GM21367 (cell line): ENCODE results near the gene EDA.
"Not testable (repeated sequence)": the region's sequence is repeated elsewhere in the genome, so short reads cannot be mapped to it uniquely, and the experiment has no call there.

Source experiments
- ATAC-seq: cut with Tn5 transposase; IDR thresholded peaks from one replicate; pipeline ENCODE4 v1.9.1; 2021; ENCODE audit not compliant: unreplicated experiment

The EDA gene

DNA sequence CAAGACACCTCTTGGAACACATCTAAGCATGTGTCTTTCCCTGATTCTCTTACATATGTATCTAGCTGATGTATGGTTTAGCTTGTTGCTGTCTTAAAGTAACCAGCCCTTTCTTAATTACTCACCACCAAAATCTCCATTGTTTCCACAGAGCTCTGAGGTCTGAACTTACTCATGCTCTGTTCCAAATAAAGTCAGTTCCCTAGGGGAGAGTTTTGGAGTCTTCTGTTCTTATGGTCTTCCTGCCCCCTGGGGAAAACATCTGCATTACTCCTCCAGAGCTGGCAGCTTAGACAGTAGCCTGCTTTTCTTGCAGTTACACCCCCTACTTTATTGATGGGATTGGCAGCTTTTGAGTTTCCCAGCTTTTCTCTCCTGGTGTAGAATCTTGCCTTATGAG, 125.8 kb downstream of the EDA start:
- no peak for ATAC-seq

DNA sequence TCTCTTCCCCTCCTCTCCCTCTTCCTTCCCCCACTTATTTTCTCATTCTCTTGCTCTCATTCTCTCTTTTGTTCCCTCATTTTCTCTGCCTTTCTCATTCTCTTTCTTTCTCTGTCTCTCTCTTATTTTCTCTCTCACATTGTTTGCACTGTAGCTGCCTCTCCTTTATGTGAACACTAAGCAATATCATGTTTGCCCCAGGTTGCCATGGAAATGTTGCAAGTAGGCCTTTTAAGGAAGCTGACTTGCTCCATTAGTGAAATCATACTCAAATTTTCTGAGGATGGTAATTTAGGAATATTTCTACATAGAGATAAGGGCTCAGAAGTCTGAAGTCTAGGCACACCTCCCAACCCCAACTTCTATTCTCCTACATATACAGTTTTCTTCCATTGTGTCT, 130.1 kb downstream of the EDA start:
- ATAC-seq = no peak

DNA sequence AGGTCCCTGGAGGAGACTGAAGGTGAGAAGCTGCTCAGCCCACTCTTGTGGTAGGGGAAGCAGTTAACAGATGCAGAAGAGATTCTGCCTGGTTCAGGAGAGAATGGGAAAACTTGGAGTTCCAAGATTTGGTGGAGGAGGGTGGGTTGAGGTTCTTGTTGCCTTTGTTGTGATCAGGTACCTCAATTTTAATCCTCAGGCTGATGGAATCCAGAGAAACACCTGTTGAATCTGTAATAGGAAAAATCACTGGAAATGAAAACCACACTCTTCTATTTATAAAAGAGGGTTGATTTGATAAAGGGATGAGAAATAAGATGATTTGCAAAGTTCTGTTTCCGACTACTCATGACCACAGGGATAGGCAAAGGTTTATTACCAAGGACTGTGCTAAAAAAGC, 132.1 kb downstream of the EDA start:
- no peak for ATAC-seq

DNA sequence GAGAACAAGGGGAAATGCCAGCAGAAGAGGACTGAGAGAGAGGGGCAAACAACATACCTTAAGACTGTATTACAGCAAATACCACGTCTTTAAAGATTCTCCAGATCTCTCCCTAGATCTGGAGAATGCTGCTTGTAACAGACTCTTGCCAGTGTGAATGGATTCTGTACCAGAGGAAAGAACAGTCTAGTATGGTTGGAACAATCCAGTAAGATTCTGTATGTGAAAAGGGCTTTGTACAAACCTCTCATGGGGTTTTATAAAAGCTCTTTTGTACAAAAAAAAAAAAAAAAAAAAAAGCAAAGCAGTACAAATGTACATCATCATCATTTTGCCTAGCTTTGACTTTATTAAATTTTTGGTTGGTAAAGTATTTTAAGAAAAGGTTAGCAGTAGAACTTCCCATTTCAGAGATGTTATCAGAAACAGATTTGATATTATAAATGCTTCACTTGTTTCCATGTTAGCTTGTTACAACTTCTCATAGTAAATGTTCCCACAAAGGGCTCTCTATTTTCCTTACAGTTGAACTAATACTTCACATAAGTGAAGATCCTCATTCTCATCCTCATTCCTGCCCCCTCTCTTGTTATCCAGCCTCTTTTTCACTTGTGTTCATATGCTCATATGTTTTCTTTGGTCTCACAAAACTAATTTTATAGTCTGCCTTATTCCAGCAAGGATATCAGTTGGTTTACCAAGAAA, 144.2 kb downstream of the EDA start:
- ATAC-seq = no peak

DNA sequence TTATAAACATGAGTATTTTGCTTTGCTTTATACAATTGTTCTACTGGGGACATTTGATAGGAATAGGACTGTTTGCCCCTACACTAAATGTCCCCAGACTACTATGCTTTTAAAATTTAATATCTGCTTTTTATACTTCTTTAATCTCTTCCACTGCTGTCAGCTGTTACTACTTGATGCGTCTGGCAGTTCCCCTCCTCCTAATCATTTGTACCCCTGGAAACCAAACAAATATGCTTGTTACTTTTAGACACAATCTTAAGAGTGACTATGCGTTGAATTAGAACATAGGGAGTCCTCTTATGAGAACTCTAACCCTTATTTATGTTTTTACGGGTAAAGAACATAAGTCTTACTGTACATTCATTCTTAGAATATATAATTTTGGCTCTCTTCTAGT, 145.7 kb downstream of the EDA start:
- ATAC-seq = no peak

DNA sequence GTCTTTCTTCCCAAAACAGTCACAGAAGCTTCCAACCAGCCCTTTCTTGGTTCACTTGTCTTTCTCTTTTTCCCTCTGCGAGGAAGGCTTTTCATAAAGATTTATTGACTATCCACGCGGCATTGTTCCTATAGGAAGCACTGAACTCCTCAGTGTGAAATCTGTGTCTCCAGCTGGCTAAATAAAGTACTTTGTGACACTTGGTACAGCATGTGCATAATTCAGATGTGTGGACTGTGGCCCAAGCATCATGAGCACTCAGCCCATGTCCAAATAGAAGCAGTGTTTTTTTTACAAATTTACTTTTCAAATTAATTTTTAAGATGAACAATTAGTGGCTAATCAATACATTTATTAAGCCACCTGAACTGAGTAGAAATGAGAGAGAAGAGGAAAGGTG, 146.4 kb downstream of the EDA start:
- ATAC-seq = no peak

DNA sequence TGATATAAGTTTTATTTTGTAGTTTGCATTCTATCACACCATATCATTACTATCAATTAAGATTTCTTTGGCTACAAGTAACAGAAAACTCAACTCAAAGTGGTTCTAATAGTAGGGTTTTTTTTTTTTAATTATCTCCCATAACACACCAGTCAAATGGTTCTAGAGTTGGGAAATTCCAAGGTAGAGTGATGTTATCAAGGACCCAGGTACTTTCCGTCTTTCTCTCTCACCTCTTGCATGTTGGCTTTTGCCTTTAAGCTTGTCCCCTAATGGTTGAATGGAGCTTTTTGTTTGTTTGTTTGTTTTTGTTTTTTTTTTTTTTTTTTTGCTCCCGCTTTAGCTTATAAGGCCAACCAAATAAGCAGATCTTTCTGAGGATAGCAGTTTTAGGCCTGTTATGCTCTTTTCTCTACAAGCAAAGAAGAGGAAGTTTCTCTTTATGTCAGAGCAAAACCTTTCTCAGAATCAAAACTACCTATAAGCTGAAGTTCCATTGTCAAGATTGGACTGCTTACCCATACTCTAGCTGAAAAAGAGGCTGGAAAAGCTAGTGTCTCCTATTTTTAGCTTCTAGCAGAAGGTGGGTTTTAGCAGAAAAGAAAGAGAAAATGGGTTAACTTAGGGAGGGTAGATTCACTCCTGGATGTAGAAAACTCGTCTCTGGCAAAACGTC, 177.5 kb downstream of the EDA start:
- ATAC-seq = no peak

DNA sequence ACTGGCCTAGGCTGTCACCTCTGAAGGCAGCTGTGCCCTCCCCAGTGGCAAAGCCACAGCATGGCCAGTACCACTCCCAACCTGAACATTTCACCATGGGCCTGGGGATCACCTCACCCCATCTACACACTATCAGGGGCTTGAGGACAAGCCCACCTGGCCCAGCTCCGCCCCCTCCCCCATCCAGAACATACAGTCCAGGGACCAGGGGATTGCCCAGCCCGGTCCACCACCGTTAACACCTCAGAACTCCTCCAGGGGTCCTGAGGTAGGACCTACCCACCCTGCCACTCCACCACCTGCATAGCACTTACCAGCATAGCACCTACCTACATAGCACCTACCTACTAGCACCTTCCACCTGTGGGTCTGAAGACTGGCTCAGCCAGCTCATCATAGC, 179.8 kb downstream of the EDA start:
- ATAC-seq = no peak

DNA sequence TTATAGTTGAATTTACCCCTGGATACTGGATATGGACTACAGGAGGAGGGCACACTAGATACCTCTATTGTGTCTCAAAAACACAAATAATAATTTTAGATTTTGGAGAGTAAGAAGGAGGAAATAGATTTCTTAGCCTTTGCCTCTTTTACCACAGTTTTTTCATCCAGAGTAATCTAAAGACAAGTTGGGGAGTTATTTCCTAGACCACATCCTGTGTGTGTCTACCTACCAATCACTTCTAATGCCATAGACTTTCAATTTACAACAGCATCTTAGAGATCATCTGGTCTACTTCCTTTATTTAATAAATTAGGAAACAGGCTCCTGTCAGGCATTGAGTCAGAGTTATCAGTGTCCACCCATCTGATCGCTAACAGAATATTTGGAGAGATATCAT, 191.5 kb downstream of the EDA start:
- ATAC-seq = no peak

DNA sequence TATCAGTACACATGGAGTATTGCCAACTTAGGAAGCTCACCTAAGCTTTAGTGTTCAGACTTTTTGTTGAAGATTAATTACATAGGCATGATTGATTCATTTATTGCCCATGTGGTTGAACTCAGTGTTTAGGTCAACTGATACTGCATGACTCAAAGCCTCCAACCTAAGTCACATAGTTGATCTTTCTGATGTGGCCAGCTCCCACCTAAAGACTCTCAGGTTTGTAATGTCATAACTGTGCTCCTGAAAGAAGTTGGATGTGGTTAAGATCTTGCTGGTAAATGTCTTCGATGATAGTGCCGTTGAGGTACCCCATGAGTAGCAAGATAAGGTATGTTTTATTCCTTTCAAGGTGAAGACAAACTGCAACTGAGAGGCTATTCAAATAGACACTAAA, 192.5 kb downstream of the EDA start:
- no peak for ATAC-seq

DNA sequence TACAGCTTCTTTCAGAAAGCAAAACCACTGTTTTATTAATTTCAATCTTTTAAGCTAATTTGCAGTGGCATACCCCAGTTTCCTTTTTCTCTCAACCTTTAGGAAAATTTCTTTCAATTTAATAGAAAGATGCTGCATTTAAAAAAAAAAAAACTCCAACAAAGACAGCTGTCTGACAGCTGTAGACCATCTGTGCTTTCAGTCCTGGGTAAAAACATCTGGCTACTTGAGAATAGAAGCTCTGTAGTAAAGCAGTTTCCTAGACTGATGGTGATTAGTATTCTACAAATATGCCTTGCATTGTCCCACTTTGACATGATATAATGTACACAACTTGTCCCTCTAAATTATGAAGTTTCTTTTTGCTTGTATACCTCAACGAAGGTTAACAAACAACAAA, 197.8 kb downstream of the EDA start:
- no peak for ATAC-seq

DNA sequence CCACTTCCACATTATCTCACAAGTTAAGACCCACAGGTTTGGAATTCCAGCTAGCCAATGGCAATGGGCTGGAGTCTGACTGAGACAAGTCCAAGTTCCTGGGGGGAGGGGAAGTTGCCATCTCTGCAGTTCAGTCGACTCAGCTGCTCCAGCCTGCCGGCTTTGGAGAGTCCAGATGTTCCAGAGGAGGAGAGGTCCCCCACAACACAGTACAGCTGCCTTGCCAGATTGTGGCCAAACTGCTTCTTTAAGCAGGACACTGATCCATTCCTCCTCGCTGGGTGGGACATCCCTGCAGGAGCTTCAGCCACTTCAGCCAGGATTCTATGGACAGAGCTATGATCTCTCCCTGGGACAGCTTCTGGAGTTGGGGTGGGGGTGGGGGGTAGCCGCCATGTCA, 199.2 kb downstream of the EDA start:
- no peak for ATAC-seq

DNA sequence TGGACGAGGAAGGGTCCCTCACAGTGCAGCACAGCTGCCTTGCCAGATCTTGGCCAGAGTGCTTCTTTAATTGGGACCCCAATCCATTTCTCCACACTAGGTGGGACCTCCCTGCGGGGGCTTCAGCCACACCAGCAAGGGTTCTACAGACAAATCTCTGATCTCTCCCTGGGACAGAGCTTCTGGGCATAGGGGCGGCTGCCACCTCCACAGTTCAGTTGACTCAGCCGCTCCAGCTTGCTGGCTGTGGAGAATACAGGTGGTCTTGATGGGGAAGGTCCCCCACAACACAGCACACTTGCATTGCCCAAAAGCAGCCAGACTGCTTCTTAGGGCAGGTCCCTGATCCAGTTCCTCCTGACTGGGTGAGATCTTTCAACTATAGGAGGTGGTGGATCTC, 199.6 kb downstream of the EDA start:
- no peak for ATAC-seq

DNA sequence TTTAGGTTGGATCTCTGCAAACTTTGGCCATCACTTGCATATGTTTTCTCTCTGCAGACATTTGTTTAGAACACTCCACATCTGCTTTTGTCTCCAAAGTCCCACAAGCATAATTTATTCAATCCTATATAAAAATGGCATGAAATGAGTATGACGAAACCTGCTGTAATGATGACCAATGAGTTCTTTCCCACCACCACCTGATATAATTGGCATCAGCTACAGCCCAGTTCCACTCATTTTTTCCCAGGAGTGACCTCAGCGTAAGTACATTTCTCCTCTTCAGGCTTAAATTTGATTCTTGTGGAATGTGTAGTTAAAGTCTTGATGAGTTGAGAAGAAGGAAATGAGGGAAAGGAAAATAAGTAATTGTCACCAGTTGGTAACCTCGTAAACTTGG, 228.7 kb downstream of the EDA start:
- ATAC-seq = no peak

DNA sequence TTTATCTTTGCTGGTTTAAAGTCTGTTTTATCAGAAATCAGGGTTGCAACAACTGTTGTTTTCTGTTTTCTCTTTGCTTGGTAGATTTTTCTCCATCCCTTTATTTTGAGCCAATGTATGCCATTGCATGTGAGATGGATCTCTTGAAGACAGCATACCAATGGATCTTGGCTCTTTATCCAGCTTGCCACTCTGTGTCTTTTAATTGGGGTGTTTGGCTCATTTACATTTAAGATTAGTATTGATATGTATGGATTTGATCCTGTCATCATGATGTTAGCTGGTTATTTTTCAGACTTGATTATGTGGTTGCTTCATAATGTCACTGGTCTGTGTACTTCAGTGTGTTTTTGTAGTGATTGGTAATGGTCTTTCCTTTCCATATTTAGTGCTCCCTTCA, 244.1 kb downstream of the EDA start:
- ATAC-seq = not testable (repeated sequence)

DNA sequence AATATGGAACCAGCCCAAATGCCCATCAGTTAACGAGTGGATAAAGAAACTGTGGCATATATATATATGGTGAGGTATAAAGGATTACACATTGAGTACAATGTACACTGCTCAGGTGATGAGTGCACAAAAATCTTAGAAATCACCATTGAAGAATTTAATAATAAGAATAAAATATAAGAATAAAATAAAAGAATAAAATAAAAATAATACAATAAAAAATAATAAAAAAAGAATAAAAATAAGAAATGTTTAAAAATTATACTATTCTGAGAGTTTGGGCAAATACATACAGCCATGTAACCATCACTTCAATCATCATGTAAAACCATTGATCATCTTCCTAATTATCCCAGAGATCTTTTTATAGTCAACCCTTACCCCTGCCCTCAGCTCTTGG, 260.3 kb downstream of the EDA start:
- no peak for ATAC-seq

DNA sequence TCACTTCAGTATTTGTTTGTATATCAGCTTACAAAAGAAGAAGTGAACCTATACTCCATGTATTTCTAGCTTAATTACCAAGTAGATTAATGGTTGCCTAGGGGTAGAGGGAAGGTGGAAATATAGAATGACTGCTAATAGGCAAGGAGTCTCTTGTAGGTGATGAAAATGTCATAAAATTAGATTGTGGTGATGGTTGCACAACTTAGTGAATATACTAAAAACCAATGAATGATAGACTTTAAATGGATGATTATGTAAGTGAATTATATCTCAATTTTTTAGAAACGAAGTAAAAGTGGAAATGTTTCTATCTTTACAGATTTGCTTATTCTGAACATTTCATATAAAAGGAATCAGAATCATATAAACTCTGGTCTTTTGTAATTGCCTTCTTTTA, 268.3 kb downstream of the EDA start:
- ATAC-seq = no peak

DNA sequence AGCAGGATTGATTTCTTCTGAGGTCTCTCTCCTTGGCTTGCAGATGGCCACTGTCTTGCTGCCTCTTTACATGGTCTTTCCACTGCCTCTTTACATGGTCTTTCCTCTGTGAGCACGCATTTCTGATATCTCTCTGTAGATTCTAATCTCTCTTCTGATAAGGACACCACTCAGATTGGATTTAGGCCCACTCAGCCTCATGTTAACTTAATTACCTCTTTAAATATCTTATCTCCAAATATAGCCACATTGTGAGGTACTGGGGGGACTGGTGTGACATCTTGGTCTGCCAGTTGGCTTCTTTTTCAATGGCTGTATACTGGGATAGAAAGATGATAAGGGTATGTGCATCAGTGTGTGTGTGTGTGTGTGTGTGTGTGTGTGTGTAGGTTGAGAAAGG, 280.1 kb downstream of the EDA start:
- ATAC-seq = no peak

DNA sequence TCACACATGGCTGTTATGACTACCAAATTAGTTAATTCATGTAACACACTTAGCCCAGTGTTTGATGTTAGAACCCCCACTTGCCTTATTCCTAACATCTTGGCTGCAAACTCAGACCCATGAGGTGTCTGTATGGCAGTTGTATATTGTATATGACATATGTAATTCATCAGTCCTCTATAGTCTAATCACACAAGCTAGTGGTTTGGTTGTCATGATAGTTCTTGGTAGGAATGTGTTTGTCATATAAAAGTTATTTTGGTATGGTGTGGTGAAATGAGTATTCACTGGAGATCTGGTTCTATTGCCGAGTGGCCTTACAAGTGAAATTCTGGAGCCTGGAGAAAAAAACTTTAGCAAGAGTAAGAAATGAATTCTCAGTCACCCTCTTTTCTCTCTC, 284.6 kb downstream of the EDA start:
- no peak for ATAC-seq

DNA sequence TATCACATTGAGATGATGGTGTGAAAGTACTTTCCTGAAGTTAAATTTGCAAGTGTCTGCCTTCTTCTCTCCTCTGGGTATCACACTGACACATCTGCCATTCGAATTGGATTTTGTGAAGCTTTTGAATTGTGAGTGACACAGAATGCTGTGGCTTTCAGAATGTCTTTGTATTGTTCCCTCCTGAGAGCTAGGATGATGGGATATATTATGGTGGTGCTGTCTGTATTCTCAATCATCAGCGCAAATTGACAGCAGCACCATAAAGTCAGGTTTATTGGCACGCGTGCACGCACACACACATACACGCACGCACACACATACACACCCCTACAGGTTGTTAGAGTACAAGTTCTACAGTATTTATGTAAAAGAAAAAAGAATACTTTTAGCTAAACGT, 290.5 kb downstream of the EDA start:
- no peak for ATAC-seq

DNA sequence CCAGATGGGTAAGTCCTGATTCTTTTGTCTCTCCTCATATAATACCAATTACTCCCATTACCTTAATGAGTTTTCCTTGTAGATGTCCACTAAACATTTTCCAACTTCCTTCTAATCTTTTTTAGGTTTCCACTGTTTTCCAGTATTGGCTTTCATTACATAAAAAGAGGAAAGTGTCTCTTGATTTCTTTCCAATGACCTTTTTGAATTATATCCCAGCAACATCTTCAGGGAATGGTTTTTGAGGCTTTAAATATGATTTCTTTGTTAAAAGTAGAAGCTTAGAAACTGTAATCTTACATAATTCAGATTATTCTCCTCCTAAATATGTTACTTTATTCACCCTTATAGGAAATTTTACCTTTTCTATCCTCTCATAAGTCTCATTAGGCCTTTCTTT, 298.9 kb downstream of the EDA start:
- ATAC-seq = no peak

DNA sequence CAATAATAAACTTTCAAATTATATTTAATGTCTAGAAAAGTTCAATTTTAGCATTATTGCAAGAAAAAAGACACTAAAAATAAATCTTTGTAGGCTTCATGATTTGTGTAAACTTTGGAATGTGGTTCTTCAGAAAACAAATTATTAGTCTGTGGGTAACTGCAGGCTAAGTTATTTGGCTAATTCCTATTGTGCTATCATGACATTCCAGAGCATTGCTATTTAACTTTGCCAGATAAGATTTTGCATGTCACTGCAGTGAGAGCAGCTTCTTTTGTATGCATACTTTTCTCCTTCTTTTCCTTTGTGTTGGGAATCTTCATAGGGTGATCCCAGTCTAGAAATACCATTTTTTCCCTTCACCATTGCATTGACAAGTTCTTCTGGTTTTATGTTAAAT, 303.8 kb downstream of the EDA start:
- ATAC-seq = no peak

DNA sequence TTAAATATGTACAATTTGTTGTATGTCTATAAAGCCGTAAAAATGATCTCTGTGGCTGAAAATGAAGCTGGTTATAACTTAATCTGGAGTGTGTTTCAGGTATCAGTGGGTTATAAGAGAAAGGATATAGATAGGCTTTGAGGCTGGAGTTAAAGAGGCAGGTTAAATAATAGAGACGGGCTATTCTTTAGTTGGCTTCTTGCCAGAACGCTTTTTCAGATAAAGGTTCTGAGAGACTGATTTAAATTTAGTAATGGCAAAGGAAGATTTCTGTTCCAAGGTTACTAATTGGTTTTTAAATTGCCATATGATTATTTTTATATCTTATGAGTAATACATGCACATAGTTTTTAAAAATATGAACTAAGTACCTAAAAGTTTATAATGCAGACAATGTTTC, 316.4 kb downstream of the EDA start:
- no peak for ATAC-seq
